Activated naive CD4-positive, alpha-beta T cell treated with anti-CD3 and anti-CD28 coated beads, Interleukin-2, amount 50 U/mL, for 24 hours (primary cell): ENCODE measurements around the gene ST3GAL4.

Experiments used
- H3K27ac Mint-ChIP-seq: one replicate; pipeline ENCODE4 v1.8.0; 2021; ENCODE audit warnings: mild to moderate bottlenecking, mixed read lengths
- H3K27me3 Mint-ChIP-seq: one replicate; pipeline ENCODE4 v1.8.0; 2021; ENCODE audit warnings: mixed read lengths
- H3K36me3 Mint-ChIP-seq: one replicate; pipeline ENCODE4 v1.8.0; 2021; ENCODE audit warnings: mixed read lengths
- H3K4me1 Mint-ChIP-seq: one replicate; pipeline ENCODE4 v1.8.0; 2021; ENCODE audit warnings: mixed read lengths
- H3K4me3 Mint-ChIP-seq: one replicate; pipeline ENCODE4 v1.8.0; 2021; ENCODE audit warnings: mild to moderate bottlenecking, mixed read lengths
- H3K9me3 Mint-ChIP-seq: one replicate; pipeline ENCODE4 v1.8.0; 2021; ENCODE audit warnings: mixed read lengths

The ST3GAL4 gene

DNA sequence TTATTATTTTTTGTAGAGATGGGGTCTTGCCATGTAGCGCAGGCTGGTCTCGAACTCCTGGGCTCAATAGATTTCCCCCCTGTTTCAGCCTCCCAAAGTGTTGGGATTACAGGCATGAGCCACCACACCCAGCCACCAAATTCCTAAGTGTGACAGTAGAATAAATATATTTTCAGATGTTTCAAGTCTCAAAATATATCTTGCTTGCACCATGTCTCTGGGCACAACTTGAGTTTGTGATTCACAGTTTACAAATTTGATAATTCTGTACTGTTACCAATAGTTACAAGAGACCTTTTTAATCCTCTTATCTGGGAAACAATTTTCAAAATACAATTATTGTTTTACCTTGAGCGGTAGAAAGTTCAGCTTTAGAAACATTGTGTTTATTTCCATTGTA, 32.5 kb upstream of the ST3GAL4 start:
- H3K36me3 Mint-ChIP-seq = peaks cover 4% of the 10 kb centered on the region

DNA sequence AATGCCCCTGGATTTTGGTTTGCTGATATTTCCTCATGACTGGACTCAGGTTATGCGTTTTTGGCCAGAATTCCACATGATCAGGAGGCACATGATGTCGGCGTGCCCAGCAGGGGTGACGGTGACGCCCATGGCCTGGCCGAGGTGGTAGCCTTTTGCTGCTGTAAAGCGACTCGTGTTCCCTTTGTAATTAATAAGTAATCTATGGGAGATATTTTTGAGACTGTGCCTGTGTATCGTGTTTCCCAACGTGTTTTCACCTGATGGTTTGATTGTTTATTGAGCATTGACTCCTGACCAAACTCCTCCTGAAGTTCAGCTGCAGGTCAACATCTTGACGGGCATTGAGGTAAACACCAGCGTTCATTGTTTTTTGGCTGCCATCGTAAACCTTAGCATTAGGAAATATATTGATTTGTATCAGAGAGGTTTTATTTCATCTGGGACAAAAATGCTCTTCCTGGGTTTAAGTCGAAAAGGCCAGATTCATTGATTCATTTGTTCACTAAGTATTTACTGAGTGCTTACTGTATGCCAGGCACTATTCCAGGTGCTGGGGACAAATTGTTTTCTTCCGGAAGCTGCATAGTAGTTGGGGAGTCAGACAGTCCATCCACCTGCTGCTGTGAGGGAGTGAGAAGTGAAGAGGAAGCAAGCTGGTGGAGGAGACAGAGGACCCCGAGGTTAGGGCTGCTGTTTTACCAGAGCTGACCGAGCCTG, 28.0 kb upstream of the ST3GAL4 start:
- H3K36me3 Mint-ChIP-seq = no peaks in the 10 kb centered on the region
- H3K4me1 Mint-ChIP-seq = peaks cover 15% of the 10 kb centered on the region
- H3K9me3 Mint-ChIP-seq = no peaks in the 10 kb centered on the region
- H3K4me3 Mint-ChIP-seq = no peak overlapping the region
- H3K27ac Mint-ChIP-seq = peak overlapping the region; percentile 32
- no peaks in the 10 kb centered on the region for H3K27me3 Mint-ChIP-seq

More for the DNA sequence above, 32.5 kb upstream of the ST3GAL4 start:
- Mint-ChIP-seq H3K27me3 (no peaks in the 10 kb centered on the region), H3K9me3 (no peaks in the 10 kb centered on the region), H3K27ac (no peak overlapping the region), H3K4me1 (peaks cover 33% of the 10 kb centered on the region), H3K4me3 (no peak overlapping the region)

DNA sequence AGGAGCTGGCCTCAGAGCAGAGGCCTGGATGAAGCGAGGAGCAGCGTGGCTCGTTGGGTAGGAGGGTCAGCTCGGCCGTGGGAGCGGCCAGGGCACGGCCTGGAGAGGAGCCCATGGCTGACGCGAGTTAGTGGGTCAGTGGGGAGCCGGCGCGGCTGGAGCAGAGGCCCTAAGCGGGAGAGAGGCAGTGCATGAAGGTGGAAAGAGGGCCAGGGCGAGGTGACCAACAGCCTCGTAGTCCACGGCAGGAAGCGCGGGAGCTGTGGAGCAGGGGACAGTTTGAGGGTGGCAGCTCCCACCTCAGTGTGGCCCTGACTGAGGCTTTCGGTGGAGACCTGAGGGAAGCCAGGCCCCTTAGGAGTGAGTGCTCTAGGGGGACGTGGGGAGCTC, 27.5 kb upstream of the ST3GAL4 start:
- H3K9me3 Mint-ChIP-seq = no peaks in the 10 kb centered on the region
- no peaks in the 10 kb centered on the region for H3K36me3 Mint-ChIP-seq
- no peak overlapping the region for H3K4me3 Mint-ChIP-seq
- H3K4me1 Mint-ChIP-seq = peaks cover 15% of the 10 kb centered on the region
- no peaks in the 10 kb centered on the region for H3K27me3 Mint-ChIP-seq
- no peak overlapping the region for H3K27ac Mint-ChIP-seq

DNA sequence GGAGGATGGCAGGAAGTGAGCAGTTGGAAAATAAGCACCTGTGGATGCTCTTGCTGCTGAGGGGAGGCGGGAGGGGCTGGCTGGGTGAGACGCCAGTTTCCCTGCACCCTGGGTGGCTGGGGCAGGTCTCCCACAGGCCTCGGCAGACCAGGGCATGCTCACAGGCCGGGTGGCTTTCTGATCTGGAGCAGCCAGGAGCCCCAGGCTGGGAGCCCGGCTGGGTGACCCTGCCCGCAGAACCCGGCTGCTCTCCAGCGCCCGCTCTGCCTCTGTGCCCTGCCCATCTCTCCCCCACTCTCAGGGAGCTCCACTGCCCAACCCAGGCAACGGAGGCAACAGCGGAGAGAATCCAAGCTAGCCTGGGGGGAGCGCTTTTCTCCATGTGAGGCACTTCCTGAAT, 27.0 kb upstream of the ST3GAL4 start:
- H3K36me3 Mint-ChIP-seq = peaks cover 2% of the 10 kb centered on the region

DNA sequence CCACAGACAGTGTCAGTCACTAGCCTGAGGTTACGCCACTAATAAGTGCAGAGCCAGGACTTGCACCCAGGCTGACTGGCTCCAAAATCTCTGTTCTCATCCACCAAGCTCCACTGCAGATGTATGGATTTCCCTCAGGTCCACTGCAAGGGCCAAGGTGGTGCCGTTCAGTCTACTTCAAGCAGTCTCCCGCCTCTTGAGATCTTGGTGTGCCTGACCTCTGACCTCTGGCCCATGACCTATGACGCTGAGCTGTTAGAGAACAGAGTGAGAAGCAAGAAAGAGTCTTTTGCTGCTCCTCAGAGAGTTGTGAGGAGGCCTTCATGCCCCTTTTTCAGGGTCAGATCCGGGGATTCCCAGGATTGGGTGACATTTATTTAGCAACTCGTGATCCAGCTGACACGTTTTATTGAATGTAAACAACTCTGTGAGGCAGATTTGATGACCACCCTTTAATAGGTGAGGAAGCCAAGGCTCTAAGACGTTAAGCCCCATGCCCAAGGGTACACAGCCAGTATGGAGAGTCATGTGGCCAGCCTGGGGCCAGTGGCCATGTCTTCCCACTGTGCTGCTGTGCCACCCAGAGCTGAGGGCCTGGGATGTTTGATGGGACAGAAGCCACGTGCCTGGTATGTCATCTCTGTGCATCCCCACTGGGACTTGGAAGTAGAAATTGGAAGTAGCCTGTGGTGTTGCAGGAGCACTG, 26.4 kb upstream of the ST3GAL4 start:
- peaks cover 25% of the 10 kb centered on the region for H3K4me1 Mint-ChIP-seq
- peaks cover 4% of the 10 kb centered on the region for H3K36me3 Mint-ChIP-seq
- H3K27ac Mint-ChIP-seq = no peak overlapping the region
- H3K27me3 Mint-ChIP-seq = no peaks in the 10 kb centered on the region
- H3K4me3 Mint-ChIP-seq = no peak overlapping the region
- H3K9me3 Mint-ChIP-seq = no peaks in the 10 kb centered on the region

More for the DNA sequence above, 27.0 kb upstream of the ST3GAL4 start:
- no peaks in the 10 kb centered on the region for H3K27me3 Mint-ChIP-seq
- H3K9me3 Mint-ChIP-seq = no peaks in the 10 kb centered on the region
- no peak overlapping the region for H3K27ac Mint-ChIP-seq
- peaks cover 20% of the 10 kb centered on the region for H3K4me1 Mint-ChIP-seq
- no peak overlapping the region for H3K4me3 Mint-ChIP-seq

DNA sequence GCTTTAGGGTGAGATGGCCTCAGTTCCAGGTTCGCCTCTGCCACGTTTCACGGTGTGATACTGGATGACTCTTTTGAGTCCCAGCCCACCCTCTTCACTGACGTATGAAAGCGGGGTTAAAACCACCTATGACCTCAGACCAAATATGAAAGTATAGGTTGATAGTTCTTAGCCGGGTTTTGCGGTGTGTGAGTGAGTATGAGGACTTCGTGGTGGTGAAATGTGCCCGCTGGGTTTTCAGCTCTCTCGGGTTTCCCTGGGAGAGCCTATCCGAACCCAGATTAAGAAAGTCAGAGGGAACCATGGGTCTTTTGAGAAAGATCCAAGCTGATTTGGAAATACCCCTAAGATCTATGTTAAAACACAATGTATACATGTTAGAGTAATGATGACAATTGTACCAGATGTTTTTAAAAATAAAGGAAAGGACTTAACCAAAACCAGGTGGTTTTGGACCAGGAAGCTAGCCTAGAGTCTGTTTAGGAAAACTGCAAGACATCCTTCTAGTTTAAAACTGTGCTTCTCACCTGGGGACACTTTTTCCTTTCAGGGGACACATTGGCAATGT, 25.8 kb upstream of the ST3GAL4 start:
- Mint-ChIP-seq H3K4me3 (no peak overlapping the region), H3K27me3 (no peaks in the 10 kb centered on the region), H3K27ac (no peak overlapping the region), H3K9me3 (no peaks in the 10 kb centered on the region), H3K36me3 (peaks cover 5% of the 10 kb centered on the region), H3K4me1 (peaks cover 25% of the 10 kb centered on the region)

DNA sequence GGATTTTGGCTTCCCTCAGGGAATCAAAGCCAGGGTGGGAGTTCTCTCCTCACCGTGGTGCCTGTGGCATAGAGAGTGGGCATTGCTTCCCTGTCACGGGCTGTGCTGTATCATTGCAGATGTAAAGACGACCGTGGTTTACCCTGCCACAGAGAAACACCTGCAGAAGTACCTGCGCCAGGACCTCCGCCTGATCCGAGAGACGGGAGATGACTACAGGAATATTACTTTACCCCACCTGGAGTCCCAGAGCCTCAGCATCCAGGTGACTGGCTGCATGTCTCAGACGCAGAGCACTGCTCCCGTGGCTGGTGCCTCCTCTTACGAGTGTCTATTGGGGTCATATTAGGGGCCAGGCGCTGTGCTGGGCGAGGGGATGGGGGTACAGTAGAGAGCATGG, 24.2 kb upstream of the ST3GAL4 start:
- H3K4me1 Mint-ChIP-seq = peaks cover 23% of the 10 kb centered on the region
- peaks cover 9% of the 10 kb centered on the region for H3K36me3 Mint-ChIP-seq
- H3K4me3 Mint-ChIP-seq = no peak overlapping the region
- no peaks in the 10 kb centered on the region for H3K27me3 Mint-ChIP-seq
- H3K9me3 Mint-ChIP-seq = no peaks in the 10 kb centered on the region
- no peak overlapping the region for H3K27ac Mint-ChIP-seq

DNA sequence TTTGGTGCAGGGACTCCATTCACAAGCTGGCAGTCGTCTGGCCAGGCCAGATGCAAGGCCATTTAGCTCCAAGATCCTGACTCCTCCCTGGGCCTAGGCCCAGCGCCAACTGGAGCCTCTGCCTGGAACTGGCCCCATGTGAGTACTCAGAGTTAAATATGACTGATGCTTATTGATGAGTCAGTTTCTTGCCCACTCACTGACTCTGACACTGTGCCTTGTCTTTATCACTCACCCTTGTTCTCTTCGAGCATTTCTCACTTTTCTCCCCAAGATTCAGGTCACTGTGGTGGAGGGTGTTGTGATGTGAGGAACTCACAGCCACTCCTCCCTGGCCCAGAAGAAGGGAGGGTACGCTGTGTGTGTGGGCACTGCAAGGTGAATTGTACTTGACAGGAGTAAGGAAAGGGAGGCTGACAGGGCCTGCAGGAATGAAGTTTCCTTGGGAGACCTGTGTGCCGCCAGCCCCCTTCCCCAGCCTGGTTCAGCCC, 23.2 kb upstream of the ST3GAL4 start:
- peaks cover 24% of the 10 kb centered on the region for H3K4me1 Mint-ChIP-seq
- H3K9me3 Mint-ChIP-seq = no peaks in the 10 kb centered on the region
- peaks cover 9% of the 10 kb centered on the region for H3K36me3 Mint-ChIP-seq
- H3K27me3 Mint-ChIP-seq = no peaks in the 10 kb centered on the region
- peak overlapping the region; percentile 85 for H3K27ac Mint-ChIP-seq
- H3K4me3 Mint-ChIP-seq = no peak overlapping the region

DNA sequence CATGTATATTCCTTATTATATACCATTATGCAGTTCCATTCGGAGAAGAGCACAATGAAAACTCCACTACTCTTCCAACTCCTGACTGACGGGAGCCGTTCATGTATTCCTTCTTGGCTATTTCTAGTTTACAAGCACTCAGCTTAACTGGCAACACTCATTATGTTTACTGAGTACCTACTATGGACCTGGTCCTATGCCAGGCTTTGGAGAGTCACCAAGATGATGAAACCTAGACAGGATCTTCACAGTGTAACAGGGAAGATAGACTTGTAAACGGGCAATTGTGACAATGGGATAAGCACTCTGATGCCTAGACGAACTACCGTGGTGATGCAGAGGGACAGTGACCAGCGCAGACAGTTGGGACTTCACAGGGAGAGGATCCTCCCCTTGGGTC, 22.3 kb upstream of the ST3GAL4 start:
- Mint-ChIP-seq H3K4me3 (no peak overlapping the region), H3K4me1 (peaks cover 19% of the 10 kb centered on the region), H3K36me3 (peaks cover 9% of the 10 kb centered on the region), H3K9me3 (no peaks in the 10 kb centered on the region), H3K27ac (no peak overlapping the region), H3K27me3 (no peaks in the 10 kb centered on the region)

DNA sequence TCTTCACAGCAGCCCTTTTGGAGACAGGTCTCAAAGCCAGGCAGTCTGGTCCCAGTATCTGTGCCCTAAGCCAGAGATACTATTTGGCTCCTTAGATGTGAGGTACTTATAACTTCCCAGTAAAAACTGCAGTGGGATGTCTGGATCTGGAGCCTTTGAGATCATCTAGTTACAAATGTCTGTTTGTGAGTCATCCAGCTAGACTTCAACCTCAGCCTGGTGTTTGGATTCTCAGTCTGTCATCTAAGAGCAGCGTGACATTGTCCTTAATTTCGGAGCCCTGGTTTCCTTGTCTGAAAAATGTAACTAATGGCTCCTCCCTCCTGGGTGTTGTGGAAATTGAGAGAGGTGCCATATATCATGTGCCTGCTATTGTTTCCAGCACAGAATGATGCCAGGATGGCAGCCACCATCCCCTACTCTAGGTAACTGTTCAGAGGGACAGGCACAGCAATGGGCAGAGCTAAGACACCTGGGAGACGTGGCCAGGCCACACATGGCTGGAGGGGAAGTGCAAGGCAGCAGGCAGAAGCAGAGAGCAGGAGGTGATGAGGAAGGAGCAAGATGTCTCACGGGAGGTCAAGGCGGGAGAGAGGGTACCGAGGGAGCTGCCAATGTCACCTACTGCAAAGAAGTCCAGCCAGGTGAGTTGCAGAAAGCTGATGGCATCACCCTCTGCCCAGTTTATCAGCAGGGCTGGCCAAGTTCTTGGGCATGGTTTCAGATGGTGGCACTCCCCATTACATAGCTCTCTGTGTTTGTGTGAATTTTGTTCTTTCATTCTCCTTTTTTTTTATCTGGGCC, 20.6 kb upstream of the ST3GAL4 start:
- H3K27ac Mint-ChIP-seq = no peak overlapping the region
- H3K4me3 Mint-ChIP-seq = no peak overlapping the region
- H3K27me3 Mint-ChIP-seq = no peaks in the 10 kb centered on the region
- no peaks in the 10 kb centered on the region for H3K9me3 Mint-ChIP-seq
- H3K4me1 Mint-ChIP-seq = peaks cover 14% of the 10 kb centered on the region
- H3K36me3 Mint-ChIP-seq = peaks cover 9% of the 10 kb centered on the region

DNA sequence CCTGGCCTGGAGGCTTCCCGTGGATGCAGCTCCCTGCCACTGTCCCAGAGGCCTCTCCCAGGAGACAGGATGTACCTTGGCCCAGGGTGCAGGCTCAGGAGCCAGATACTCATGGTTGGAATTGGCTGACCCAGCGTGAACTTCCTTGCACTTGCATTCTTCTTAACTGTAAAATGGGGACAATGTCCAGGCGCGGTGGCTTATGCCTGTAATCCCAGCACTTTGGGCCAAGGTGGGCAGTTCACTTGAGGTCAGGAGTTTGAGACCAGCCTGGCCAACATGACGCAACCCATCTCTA, 20.1 kb upstream of the ST3GAL4 start:
- no peaks in the 10 kb centered on the region for H3K9me3 Mint-ChIP-seq
- no peak overlapping the region for H3K27ac Mint-ChIP-seq
- peaks cover 14% of the 10 kb centered on the region for H3K4me1 Mint-ChIP-seq
- H3K36me3 Mint-ChIP-seq = peaks cover 9% of the 10 kb centered on the region
- no peak overlapping the region for H3K4me3 Mint-ChIP-seq
- no peaks in the 10 kb centered on the region for H3K27me3 Mint-ChIP-seq

DNA sequence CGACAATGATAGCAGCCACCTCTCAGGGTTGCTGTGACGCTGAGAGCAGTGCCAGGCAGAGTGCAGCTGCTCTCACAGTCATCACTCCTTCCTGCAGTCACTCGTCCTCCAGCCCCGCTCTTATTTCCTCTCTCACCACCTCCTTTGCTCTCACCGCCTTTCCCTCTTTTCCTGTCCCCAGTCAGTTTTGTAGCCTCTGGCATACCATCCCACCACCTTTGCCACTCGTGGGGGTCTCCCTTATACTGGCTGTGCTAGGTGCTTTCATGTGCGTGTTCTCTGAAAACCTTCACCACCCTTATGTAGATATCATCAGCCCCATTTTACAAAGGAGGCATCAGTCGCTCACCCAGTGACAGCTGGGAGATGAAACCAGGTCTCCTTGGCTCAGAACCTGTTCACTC, 19.3 kb upstream of the ST3GAL4 start:
- Mint-ChIP-seq H3K36me3 (peaks cover 9% of the 10 kb centered on the region), H3K27me3 (no peaks in the 10 kb centered on the region), H3K9me3 (no peaks in the 10 kb centered on the region), H3K4me3 (no peak overlapping the region), H3K27ac (peak overlapping the region; percentile 65), H3K4me1 (peaks cover 14% of the 10 kb centered on the region)

DNA sequence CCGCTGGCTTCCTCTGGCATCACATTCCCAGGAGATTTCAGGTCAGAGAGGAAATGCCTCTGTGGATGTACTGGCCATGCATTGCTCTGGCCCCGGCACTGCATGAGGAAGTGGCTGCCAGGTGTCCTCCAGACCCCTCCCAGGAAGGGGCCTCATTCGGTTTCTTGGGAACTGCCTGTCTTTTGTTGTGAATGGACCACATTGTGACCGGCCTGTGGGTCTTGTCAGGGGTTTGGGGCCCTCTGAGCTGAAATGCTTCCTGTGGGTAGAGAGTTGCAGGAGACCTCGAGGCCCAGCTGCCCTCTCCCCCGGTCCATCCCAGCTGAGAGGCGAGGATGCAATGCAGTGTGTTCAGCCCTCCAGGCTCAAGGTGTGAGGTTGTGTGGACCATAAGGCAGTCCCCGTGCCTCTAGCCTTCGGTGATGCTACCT, 18.8 kb upstream of the ST3GAL4 start:
- Mint-ChIP-seq H3K4me3 (no peak overlapping the region), H3K9me3 (no peaks in the 10 kb centered on the region), H3K4me1 (peaks cover 14% of the 10 kb centered on the region), H3K27me3 (no peaks in the 10 kb centered on the region), H3K27ac (peak overlapping the region; percentile 65), H3K36me3 (peaks cover 12% of the 10 kb centered on the region)

DNA sequence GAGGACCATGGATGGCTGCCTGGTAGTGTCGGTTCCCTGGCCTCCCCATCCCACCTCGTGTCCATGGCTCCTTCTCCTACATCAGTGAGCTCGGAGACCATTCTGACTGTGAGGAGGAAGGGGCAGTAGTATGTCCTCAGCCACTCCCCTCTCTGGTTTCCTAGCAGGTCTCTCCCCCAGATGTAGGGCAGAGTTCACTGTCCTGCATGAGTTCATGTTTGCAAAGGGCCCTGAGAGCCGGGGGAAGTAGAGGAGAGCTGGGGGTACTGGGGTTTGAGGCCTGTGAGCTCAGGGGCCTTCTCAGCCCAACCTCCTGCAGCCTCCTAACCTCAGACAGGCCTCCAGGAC, 18.4 kb upstream of the ST3GAL4 start:
- no peak overlapping the region for H3K4me3 Mint-ChIP-seq
- peaks cover 14% of the 10 kb centered on the region for H3K4me1 Mint-ChIP-seq
- H3K27me3 Mint-ChIP-seq = no peaks in the 10 kb centered on the region
- peaks cover 12% of the 10 kb centered on the region for H3K36me3 Mint-ChIP-seq
- no peaks in the 10 kb centered on the region for H3K9me3 Mint-ChIP-seq
- H3K27ac Mint-ChIP-seq = no peak overlapping the region

DNA sequence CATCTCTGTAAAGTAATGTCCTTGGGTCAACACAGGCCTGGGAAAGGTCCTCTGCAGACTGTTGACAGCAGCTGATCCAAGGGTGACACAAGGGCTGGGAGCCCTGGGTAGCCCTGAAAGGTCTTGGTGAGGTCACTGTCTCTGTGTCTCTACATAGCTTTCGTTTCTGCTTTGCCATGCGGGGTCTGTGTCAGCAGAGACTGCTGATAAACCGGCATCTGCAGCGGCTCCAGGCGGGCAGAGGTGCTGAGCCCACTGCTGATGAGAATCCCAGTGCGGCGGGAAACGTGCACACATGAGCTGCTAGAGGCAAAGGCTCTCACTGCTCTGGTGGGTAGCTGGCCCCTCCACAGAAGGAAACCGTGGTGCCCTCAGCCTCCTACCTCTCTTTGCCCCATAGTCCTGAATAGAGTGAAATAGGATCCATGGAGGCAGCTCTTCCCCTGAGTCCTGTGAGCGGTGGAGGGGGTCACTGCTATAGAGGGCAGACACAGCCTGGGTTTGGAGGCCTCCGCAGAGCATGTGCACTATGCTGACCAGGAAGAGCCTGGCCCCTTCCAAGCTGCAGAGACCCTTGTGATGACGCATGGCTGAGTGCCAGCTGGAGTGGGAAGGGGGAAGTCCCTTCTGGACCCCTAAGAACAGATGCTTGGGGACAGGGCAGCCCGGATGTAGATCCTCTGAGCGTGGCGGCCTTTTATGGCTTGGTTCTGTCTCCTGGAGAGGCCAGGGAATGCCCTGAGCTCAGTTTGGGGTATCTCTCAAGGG, 17.8 kb upstream of the ST3GAL4 start:
- Mint-ChIP-seq H3K9me3 (no peaks in the 10 kb centered on the region), H3K4me1 (peaks cover 14% of the 10 kb centered on the region), H3K4me3 (no peak overlapping the region), H3K36me3 (peaks cover 12% of the 10 kb centered on the region), H3K27ac (no peak overlapping the region), H3K27me3 (no peaks in the 10 kb centered on the region)
